VCaP (cell line): ENCODE results near the gene TGFBR3.

Source experiments
- H3K27ac ChIP-seq: fragments of 450-650 bp; 2 replicates; pipeline ENCODE4 v1.5.1; 2017
- TF ChIP-seq, protein P1 (sequence below): fragments of 450-650 bp; conservative IDR thresholded peaks from 2 replicates; pipeline ENCODE4 v1.5.1; 2017; ENCODE audit warnings: mild to moderate bottlenecking, moderate library complexity

TGFBR3 gene

DNA sequence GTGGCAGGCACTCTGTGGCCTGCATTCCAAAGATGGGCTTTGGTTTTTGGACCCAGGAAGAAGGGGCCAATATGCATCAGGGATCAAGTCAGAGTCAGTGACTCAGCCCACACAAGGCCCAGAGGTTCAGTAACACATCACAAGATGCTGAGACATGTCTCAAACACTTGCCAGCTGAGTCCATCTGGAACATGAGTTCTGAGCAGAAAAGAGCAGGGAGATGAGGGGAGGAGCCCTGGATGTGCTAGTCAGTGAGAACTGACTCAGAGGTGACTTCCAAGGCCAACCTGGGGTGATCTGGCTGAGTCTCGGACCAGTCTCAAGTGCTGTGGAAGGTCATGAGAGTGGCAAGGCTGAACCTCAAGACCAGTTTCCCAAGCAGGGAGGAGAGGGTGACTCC lies 235.2 kb downstream of the TGFBR3 start:
- H3K27ac ChIP-seq = no peak overlapping the region
- TF ChIP-seq, protein P1, sequence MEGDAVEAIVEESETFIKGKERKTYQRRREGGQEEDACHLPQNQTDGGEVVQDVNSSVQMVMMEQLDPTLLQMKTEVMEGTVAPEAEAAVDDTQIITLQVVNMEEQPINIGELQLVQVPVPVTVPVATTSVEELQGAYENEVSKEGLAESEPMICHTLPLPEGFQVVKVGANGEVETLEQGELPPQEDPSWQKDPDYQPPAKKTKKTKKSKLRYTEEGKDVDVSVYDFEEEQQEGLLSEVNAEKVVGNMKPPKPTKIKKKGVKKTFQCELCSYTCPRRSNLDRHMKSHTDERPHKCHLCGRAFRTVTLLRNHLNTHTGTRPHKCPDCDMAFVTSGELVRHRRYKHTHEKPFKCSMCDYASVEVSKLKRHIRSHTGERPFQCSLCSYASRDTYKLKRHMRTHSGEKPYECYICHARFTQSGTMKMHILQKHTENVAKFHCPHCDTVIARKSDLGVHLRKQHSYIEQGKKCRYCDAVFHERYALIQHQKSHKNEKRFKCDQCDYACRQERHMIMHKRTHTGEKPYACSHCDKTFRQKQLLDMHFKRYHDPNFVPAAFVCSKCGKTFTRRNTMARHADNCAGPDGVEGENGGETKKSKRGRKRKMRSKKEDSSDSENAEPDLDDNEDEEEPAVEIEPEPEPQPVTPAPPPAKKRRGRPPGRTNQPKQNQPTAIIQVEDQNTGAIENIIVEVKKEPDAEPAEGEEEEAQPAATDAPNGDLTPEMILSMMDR = no peak

GRCh38 chr1:91647061-91647460 lies 238.9 kb downstream of the TGFBR3 start:
- H3K27ac ChIP-seq = no peak overlapping the region
- TF ChIP-seq, protein P1 = no peak

GRCh38 chr1:91645031-91645430 lies 240.9 kb downstream of the TGFBR3 start:
- TF ChIP-seq, protein P1 = no peak
- H3K27ac ChIP-seq = no peak overlapping the region

DNA sequence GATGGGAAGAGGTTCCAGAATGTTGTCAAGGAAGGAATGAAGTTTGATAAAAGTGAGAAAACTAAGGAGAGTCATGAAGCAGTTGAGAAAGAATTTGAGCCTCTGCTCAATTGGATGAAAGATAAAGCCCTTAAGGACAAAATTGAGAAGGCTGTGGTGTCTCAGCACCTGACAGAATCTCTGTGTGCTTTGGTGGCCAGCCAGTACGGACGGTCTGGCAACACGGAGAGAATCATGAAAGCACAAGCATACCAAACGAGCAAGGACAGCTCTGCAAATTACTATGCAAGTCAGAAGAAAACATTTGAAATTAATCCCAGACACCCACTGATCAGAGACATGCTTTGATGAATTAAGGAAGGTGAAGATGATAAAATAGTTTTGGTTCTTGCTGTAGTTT lies 242.5 kb downstream of the TGFBR3 start:
- TF ChIP-seq, protein P1 = no peak
- H3K27ac ChIP-seq = no peak overlapping the region

DNA sequence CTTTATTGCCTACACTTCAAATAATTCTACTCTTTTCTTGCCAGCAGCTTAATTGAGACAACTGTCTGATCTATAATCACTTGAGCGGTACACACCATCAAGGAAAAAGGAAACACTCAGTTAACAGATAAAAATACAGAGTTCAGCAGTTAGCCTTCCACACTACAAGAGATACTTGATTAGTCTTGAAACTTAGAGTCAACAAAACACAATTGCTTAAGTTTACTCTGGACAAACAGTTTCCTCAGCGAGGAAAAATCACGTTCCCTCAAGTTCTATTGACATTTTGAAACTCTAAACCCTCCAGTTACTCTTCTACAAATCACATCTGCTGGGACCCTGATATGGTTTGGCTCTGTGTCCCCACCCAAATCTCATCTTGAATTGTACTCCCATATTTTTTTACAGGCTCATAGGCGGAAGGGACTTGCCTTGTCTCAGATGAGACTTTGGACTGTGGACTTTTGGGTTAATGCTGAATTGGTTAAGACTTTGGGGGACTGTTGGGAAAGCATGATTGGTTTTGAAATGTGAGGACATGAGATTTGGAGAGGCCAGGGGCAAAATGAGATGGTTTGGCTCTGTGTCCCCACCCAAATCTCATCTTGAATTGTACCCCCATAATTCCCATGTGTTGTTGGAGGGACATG lies 244.9 kb downstream of the TGFBR3 start:
- peak overlapping the region; percentile 10; the same call in 1 of the 2 replicates for H3K27ac ChIP-seq
- TF ChIP-seq, protein P1 = no peak

GRCh38 chr1:91637539-91637994 lies 248.4 kb downstream of the TGFBR3 start:
- TF ChIP-seq, protein P1 = no peak
- no peak overlapping the region for H3K27ac ChIP-seq

GRCh38 chr1:91635763-91636162 lies 250.2 kb downstream of the TGFBR3 start:
- TF ChIP-seq, protein P1 = no peak
- no peak overlapping the region for H3K27ac ChIP-seq
